Rectal smooth muscle tissue (tissue), 1 donor: Measurements from ENCODE around the gene MMP14.
A peak's percentile ranks its signal among the peaks of the same experiment; 100 is the strongest.
"Not testable (repeated sequence)": the region's sequence is repeated elsewhere in the genome, so short reads cannot be mapped to it uniquely, and the experiment has no call there.

Experiments used
- H3K27ac ChIP-seq: one replicate; pipeline ENCODE4 v1.7.0; 2013; ENCODE audit warnings: low read depth, low read length, inconsistent platforms
- H3K27me3 ChIP-seq: one replicate; pipeline ENCODE4 v1.7.0; 2013; ENCODE audit warnings: low read length; ENCODE audit not compliant: control insufficient read depth, insufficient read depth
- H3K36me3 ChIP-seq: one replicate; pipeline ENCODE4 v1.7.0; 2013; ENCODE audit warnings: low read length; ENCODE audit not compliant: control insufficient read depth, insufficient read depth
- H3K4me1 ChIP-seq: one replicate; pipeline ENCODE4 v1.7.0; 2013; ENCODE audit warnings: low read length; ENCODE audit not compliant: control insufficient read depth, insufficient read depth
- H3K4me3 ChIP-seq: one replicate; pipeline ENCODE4 v1.7.0; 2013; ENCODE audit warnings: low read length
- H3K9ac ChIP-seq: one replicate; pipeline ENCODE4 v1.7.0; 2013; ENCODE audit warnings: low read length

MMP14 gene

GRCh38 chr14:22802860-22803686, 33.3 kb upstream of the MMP14 start:
- Histone ChIP-seq H3K4me3 (no peak overlapping the region), H3K9ac (no peak overlapping the region), H3K4me1 (no peaks in the 10 kb centered on the region), H3K27ac (no peak overlapping the region), H3K27me3 (no peaks in the 10 kb centered on the region), H3K36me3 (no peaks in the 10 kb centered on the region)

GRCh38 chr14:22803687-22803974, 32.8 kb upstream of the MMP14 start:
- Histone ChIP-seq H3K27ac (no peak overlapping the region), H3K36me3 (no peaks in the 10 kb centered on the region), H3K9ac (no peak overlapping the region), H3K4me1 (no peaks in the 10 kb centered on the region), H3K27me3 (no peaks in the 10 kb centered on the region), H3K4me3 (no peak overlapping the region)

- not testable (repeated sequence) for H3K36me3 ChIP-seq, H3K27ac ChIP-seq, H3K9ac ChIP-seq, H3K4me1 ChIP-seq, H3K4me3 ChIP-seq, H3K27me3 ChIP-seq
Observed at GRCh38 chr14:22805235-22805634, 31.1 kb upstream of the MMP14 start.

GRCh38 chr14:22807432-22808087, 28.8 kb upstream of the MMP14 start:
- Histone ChIP-seq H3K4me1 (no peaks in the 10 kb centered on the region), H3K27me3 (no peaks in the 10 kb centered on the region), H3K27ac (no peak overlapping the region), H3K36me3 (no peaks in the 10 kb centered on the region), H3K9ac (no peak overlapping the region), H3K4me3 (no peak overlapping the region)

GRCh38 chr14:22808388-22809209, 27.8 kb upstream of the MMP14 start:
- Histone ChIP-seq H3K4me1 (no peaks in the 10 kb centered on the region), H3K27ac (no peak overlapping the region), H3K36me3 (no peaks in the 10 kb centered on the region), H3K9ac (no peak overlapping the region), H3K27me3 (no peaks in the 10 kb centered on the region), H3K4me3 (no peak overlapping the region)

GRCh38 chr14:22811722-22812121, 24.7 kb upstream of the MMP14 start:
- H3K4me3 ChIP-seq, result no peak overlapping the region
- no peaks in the 10 kb centered on the region for H3K4me1 ChIP-seq
- no peaks in the 10 kb centered on the region for H3K27me3 ChIP-seq
- H3K36me3 ChIP-seq, result no peaks in the 10 kb centered on the region
- no peak overlapping the region for H3K27ac ChIP-seq
- H3K9ac ChIP-seq, result no peak overlapping the region

- Histone ChIP-seq H3K27me3 (no peaks in the 10 kb centered on the region), H3K27ac (no peak overlapping the region), H3K4me3 (no peak overlapping the region), H3K9ac (no peak overlapping the region), H3K36me3 (no peaks in the 10 kb centered on the region), H3K4me1 (no peaks in the 10 kb centered on the region)
Observed at GRCh38 chr14:22812744-22813143, 23.6 kb upstream of the MMP14 start.

- no peak overlapping the region for H3K27ac ChIP-seq
- H3K4me3 ChIP-seq, result no peak overlapping the region
- no peaks in the 10 kb centered on the region for H3K27me3 ChIP-seq
- H3K4me1 ChIP-seq, result no peaks in the 10 kb centered on the region
- no peak overlapping the region for H3K9ac ChIP-seq
- no peaks in the 10 kb centered on the region for H3K36me3 ChIP-seq
Observed at GRCh38 chr14:22813145-22813544, 23.2 kb upstream of the MMP14 start.

GRCh38 chr14:22814373-22814772, 22.0 kb upstream of the MMP14 start:
- Histone ChIP-seq H3K36me3 (no peaks in the 10 kb centered on the region), H3K27ac (no peak overlapping the region), H3K9ac (no peak overlapping the region), H3K27me3 (no peaks in the 10 kb centered on the region), H3K4me3 (no peak overlapping the region), H3K4me1 (no peaks in the 10 kb centered on the region)

- Histone ChIP-seq H3K4me3 (peak within 1 kb of the TSS; percentile 11), H3K4me1 (no peaks in the 10 kb centered on the region), H3K27me3 (no peaks in the 10 kb centered on the region), H3K36me3 (no peaks in the 10 kb centered on the region), H3K9ac (no peak within 1 kb of the TSS), H3K27ac (no peak within 1 kb of the TSS)
Observed at GRCh38 chr14:22814941-22815713, 21.3 kb upstream of the MMP14 start, which contains the start of gene SLC7A7. SLC7A7 (minus strand) TSS chr14:22815435; CDS start chr14:22813398, 2,037 bp downstream.

- Histone ChIP-seq H3K36me3 (no peaks in the 10 kb centered on the region), H3K4me1 (peaks cover 5% of the 10 kb centered on the region), H3K27ac (no peak overlapping the region), H3K9ac (no peak overlapping the region), H3K4me3 (peak overlapping the region; percentile 40), H3K27me3 (no peaks in the 10 kb centered on the region)
Observed at GRCh38 chr14:22819151-22819988, 17.0 kb upstream of the MMP14 start.
